MM.1S (cell line): ENCODE data around the gene GSG1L2.

Experiments
- DNase-seq: peaks from one replicate; pipeline ENCODE4 v3.0.0-alpha.2; 2015
- H2AFZ ChIP-seq: fragments of 300-600 bp; sonication (generic); 2 replicates; pipeline ENCODE4 v1.6.0; 2016; ENCODE audit warnings: antibody characterized with exemption, low read length
- H3F3A ChIP-seq: fragments of 300-600 bp; sonication (generic); 2 replicates; pipeline ENCODE4 v1.6.1; 2016; ENCODE audit warnings: mild to moderate bottlenecking, antibody characterized with exemption, low read length, moderate library complexity, mixed read lengths; ENCODE audit not compliant: insufficient read depth
- H3K27ac ChIP-seq: fragments of 300-600 bp; sonication (generic); 2 replicates; pipeline ENCODE4 v1.5.1; 2016; ENCODE audit warnings: mild to moderate bottlenecking, low read length
- H3K27me3 ChIP-seq: fragments of 300-600 bp; sonication (generic); replicated peaks from 2 replicates; pipeline ENCODE4 v1.6.0; 2016; ENCODE audit warnings: low read length; ENCODE audit not compliant: insufficient read depth
- H3K36me3 ChIP-seq: fragments of 300-600 bp; sonication (generic); replicated peaks from 2 replicates; pipeline ENCODE4 v1.6.1; 2016; ENCODE audit warnings: mild to moderate bottlenecking, low read length, mixed read lengths; ENCODE audit not compliant: insufficient read depth
- H3K4me1 ChIP-seq: fragments of 300-600 bp; sonication (generic); 2 replicates; pipeline ENCODE4 v1.6.1; 2016; ENCODE audit warnings: low read length, mixed read lengths
- H3K4me2 ChIP-seq: fragments of 300-600 bp; sonication (generic); 2 replicates; pipeline ENCODE4 v1.6.0; 2016; ENCODE audit warnings: low read depth, low read length
- H3K4me3 ChIP-seq: fragments of 300-600 bp; sonication (generic); 2 replicates; pipeline ENCODE4 v1.5.1; 2016; ENCODE audit warnings: low read length, mixed read lengths
- H3K79me2 ChIP-seq: fragments of 300-600 bp; sonication (generic); 2 replicates; pipeline ENCODE4 v1.6.1; 2016; ENCODE audit warnings: mixed run types, low read length, mixed read lengths
- H3K9ac ChIP-seq: fragments of 300-600 bp; sonication (generic); 2 replicates; pipeline ENCODE4 v1.6.1; 2016; ENCODE audit warnings: low read length, mixed read lengths
- H3K9me2 ChIP-seq: fragments of 300-600 bp; sonication (generic); replicated peaks from 2 replicates; pipeline ENCODE4 v1.6.1; 2016; ENCODE audit warnings: mild to moderate bottlenecking, low read length, mixed read lengths; ENCODE audit not compliant: insufficient read depth
- H3K9me3 ChIP-seq: fragments of 300-600 bp; sonication (generic); replicated peaks from 2 replicates; pipeline ENCODE4 v1.6.1; 2016; ENCODE audit warnings: mild to moderate bottlenecking, low read length, mixed read lengths; ENCODE audit not compliant: insufficient read depth
- H4K20me1 ChIP-seq: fragments of 300-600 bp; sonication (generic); 2 replicates; pipeline ENCODE4 v1.6.1; 2016; ENCODE audit warnings: mild to moderate bottlenecking, low read length, moderate library complexity, mixed read lengths; ENCODE audit not compliant: insufficient read depth
- CTCF ChIP-seq: fragments of 300-600 bp; sonication (generic); IDR thresholded peaks from 2 replicates; pipeline ENCODE4 v1.5.1; 2016; ENCODE audit warnings: antibody characterized with exemption, low read length, mixed read lengths
- EZH2 ChIP-seq: fragments of 300-600 bp; sonication (generic); optimal IDR thresholded peaks from 2 replicates; pipeline ENCODE3; 2017; ENCODE audit warnings: low read depth, mild to moderate bottlenecking, antibody characterized with exemption, low read length, mixed read lengths
- EZH2phosphoT487 ChIP-seq: fragments of 300-600 bp; sonication (generic); IDR thresholded peaks from 2 replicates; pipeline ENCODE4 v1.6.1; 2018; ENCODE audit warnings: antibody characterized with exemption, low read length

The GSG1L2 gene

GRCh38 chr17:9862220-9862619, 40.3 kb upstream of the GSG1L2 start:
- H3K27ac ChIP-seq, result no peak overlapping the region
- H4K20me1 ChIP-seq, result no peaks in the 10 kb centered on the region
- no peak overlapping the region for H2AFZ ChIP-seq
- H3K9ac ChIP-seq, result no peak overlapping the region
- no peaks in the 10 kb centered on the region for H3K9me2 ChIP-seq
- no peak overlapping the region for H3K4me2 ChIP-seq
- no peaks in the 10 kb centered on the region for H3K36me3 ChIP-seq
- DNase-seq, result no peak
- no peaks in the 10 kb centered on the region for H3F3A ChIP-seq
- no peak for TF ChIP-seq EZH2
- no peak for TF ChIP-seq CTCF
- no peak for TF ChIP-seq EZH2phosphoT487
- no peaks in the 10 kb centered on the region for H3K4me1 ChIP-seq
- no peaks in the 10 kb centered on the region for H3K79me2 ChIP-seq
- H3K9me3 ChIP-seq, result no peaks in the 10 kb centered on the region
- H3K4me3 ChIP-seq, result no peak overlapping the region
- H3K27me3 ChIP-seq, result no peaks in the 10 kb centered on the region

- DNase-seq, result no peak
- TF ChIP-seq EZH2, result no peak
- no peak for TF ChIP-seq CTCF
- TF ChIP-seq EZH2phosphoT487, result no peak
- Histone ChIP-seq H3K9me3 (no peaks in the 10 kb centered on the region), H3F3A (no peaks in the 10 kb centered on the region), H4K20me1 (no peaks in the 10 kb centered on the region), H3K9me2 (no peaks in the 10 kb centered on the region), H3K27ac (no peak overlapping the region), H3K79me2 (no peaks in the 10 kb centered on the region), H3K4me3 (no peak overlapping the region), H3K9ac (no peak overlapping the region), H3K27me3 (no peaks in the 10 kb centered on the region), H2AFZ (no peak overlapping the region), H3K4me2 (no peak overlapping the region), H3K36me3 (no peaks in the 10 kb centered on the region), H3K4me1 (no peaks in the 10 kb centered on the region)
Measured at GRCh38 chr17:9860851-9861250, 39.0 kb upstream of the GSG1L2 start.

GRCh38 chr17:9859781-9860180, 37.9 kb upstream of the GSG1L2 start:
- H2AFZ ChIP-seq, result no peak overlapping the region
- H3K9me2 ChIP-seq, result no peaks in the 10 kb centered on the region
- no peaks in the 10 kb centered on the region for H3K79me2 ChIP-seq
- no peak overlapping the region for H3K4me2 ChIP-seq
- H3K9ac ChIP-seq, result no peak overlapping the region
- H3K4me1 ChIP-seq, result no peaks in the 10 kb centered on the region
- H3K9me3 ChIP-seq, result no peaks in the 10 kb centered on the region
- no peaks in the 10 kb centered on the region for H3F3A ChIP-seq
- H3K4me3 ChIP-seq, result no peak overlapping the region
- TF ChIP-seq EZH2, result no peak
- TF ChIP-seq CTCF, result no peak
- no peak for TF ChIP-seq EZH2phosphoT487
- no peak overlapping the region for H3K27ac ChIP-seq
- DNase-seq, result no peak
- H4K20me1 ChIP-seq, result no peaks in the 10 kb centered on the region
- H3K27me3 ChIP-seq, result no peaks in the 10 kb centered on the region
- H3K36me3 ChIP-seq, result no peaks in the 10 kb centered on the region
